ENCODE measurements around the gene EHMT2. TPM values are rescaled to one million over a fixed set of nuclear protein-coding genes. Genes with fewer than 3 reads are reported as not detected.

EHMT2 gene
- total RNA-seq, 2 donors from 2014 or later = 113 to 121 TPM

DNA sequence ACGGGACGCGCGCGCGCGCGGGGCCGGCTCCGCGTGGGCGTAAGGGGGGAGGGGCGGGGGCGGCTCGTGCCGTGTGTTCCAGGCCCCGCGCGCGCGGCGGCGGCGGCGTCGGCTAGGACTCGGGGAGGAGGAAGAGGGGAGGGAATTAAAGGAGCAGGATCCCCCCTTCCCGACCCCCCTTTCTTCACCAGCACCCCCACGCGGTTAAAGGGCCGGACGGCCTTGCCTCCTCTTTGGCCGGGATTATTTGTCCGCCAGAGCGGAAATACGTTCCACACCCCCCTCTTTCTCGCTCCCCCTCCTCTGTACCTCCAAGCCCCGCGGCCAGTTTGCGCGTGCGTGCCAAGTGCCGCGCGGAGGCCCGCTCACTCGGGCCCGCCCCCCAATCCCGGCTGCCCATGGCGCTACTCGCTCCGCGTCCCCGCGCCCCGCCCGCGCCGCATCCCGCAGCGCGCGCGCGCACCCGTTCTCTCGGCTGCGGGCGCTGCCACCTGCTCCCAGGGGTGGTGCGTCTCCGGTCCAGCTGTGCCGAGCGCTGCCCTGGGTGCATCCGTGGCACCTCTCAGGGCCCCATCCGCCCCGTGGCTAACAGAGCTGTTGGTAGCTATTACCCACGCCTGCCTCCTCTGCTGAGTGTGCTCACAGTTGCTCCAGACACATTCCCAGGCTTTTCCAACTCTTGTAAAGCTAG lies 4.6 kb upstream of the EHMT2 start, which contains the start of gene ZBTB12:
TSS of gene ZBTB12 (minus strand) at position 134 of the 691 bp plus-strand sequence. CDS start 781 bp downstream, outside the sequence.
- TF ChIP-seq, protein P1, sequence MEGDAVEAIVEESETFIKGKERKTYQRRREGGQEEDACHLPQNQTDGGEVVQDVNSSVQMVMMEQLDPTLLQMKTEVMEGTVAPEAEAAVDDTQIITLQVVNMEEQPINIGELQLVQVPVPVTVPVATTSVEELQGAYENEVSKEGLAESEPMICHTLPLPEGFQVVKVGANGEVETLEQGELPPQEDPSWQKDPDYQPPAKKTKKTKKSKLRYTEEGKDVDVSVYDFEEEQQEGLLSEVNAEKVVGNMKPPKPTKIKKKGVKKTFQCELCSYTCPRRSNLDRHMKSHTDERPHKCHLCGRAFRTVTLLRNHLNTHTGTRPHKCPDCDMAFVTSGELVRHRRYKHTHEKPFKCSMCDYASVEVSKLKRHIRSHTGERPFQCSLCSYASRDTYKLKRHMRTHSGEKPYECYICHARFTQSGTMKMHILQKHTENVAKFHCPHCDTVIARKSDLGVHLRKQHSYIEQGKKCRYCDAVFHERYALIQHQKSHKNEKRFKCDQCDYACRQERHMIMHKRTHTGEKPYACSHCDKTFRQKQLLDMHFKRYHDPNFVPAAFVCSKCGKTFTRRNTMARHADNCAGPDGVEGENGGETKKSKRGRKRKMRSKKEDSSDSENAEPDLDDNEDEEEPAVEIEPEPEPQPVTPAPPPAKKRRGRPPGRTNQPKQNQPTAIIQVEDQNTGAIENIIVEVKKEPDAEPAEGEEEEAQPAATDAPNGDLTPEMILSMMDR (conservative IDR thresholded peaks at IDR 0.05) = no peak
- H3K36me3 ChIP-seq (ENCODE audit: control insufficient read depth, insufficient read depth, low read length) = no peaks in the 10 kb centered on the region
- no peaks in the 10 kb centered on the region for H3K27me3 Mint-ChIP-seq (ENCODE audit: insufficient read depth)
- H3K9me3 ChIP-seq (ENCODE audit: control insufficient read depth, low read length) = no peaks in the 10 kb centered on the region
- no peaks in the 10 kb centered on the region for H3K27me3 ChIP-seq (ENCODE audit: control insufficient read depth, insufficient read depth, low read length, poor library complexity, severe bottlenecking)
- H3K4me1 Mint-ChIP-seq = peaks cover 28% of the 10 kb centered on the region
- peak within 1 kb of the TSS; percentile 63 for H3K4me3 Mint-ChIP-seq
- peak within 1 kb of the TSS; percentile 47 for H3K9ac ChIP-seq (ENCODE audit: extremely low read depth, low read length, poor library complexity, severe bottlenecking)
- DNase-seq = peak; percentile 96
- H3K36me3 Mint-ChIP-seq (ENCODE audit: low read depth) = peaks cover 2% of the 10 kb centered on the region
- peaks cover 2% of the 10 kb centered on the region for H3K4me1 ChIP-seq (ENCODE audit: control insufficient read depth, insufficient read depth, low read length)
- H3K27ac ChIP-seq (ENCODE audit: low read depth, low read length) = peak within 1 kb of the TSS; percentile 75
- peak within 1 kb of the TSS; percentile 50 for H3K27ac Mint-ChIP-seq
- peak within 1 kb of the TSS; percentile 76 for H3K4me3 ChIP-seq (ENCODE audit: low read length)
- WGBS, 2 experiments (ENCODE audit: insufficient coverage in 1 of 2, insufficient read length in 1 of 2) = 0 to 1% methylated on average over 16 to 66 of the region's 77 CpGs
- H3K9me3 Mint-ChIP-seq = no peaks in the 10 kb centered on the region

DNA sequence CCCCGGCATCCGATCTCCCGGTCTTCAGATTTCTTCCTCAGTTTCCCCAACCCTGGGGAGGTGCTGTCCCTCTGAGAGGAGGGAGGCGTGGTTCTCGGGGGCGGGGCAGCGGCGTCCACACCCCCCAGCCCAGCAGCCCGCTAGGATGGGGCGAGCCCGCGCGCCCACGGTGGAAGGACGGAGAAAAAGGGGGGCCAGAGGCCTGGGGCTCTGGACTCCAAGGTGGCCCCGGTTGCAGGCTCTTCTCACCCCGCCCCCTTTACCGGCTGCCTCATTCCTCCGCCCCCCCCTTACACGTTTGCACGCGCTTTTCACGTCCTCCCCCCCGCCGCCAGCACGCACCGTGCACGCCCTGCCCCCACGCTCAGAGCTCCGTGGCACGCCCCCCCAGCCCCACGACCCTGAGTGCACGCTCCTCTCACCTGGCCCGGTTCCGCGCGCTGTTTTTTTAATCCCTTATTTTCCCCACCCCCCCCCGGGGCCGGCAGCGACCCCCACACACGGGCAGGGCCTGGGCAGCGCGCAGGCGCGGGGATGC lies 4.0 kb upstream of the EHMT2 start:
- Histone ChIP-seq H3K36me3 (ENCODE audit: control insufficient read depth, insufficient read depth, low read length) (no peaks in the 10 kb centered on the region), H3K27ac (ENCODE audit: low read depth, low read length) (peak overlapping the region; percentile 75), H3K9me3 (ENCODE audit: control insufficient read depth, low read length) (no peaks in the 10 kb centered on the region), H3K9ac (ENCODE audit: extremely low read depth, low read length, poor library complexity, severe bottlenecking) (peak overlapping the region; percentile 47), H3K4me1 (ENCODE audit: control insufficient read depth, insufficient read depth, low read length) (peaks cover 5% of the 10 kb centered on the region), H3K27me3 (ENCODE audit: control insufficient read depth, insufficient read depth, low read length, poor library complexity, severe bottlenecking) (no peaks in the 10 kb centered on the region), H3K4me3 (ENCODE audit: low read length) (peak overlapping the region; percentile 76)
- H3K27ac Mint-ChIP-seq = no peak overlapping the region
- H3K4me3 Mint-ChIP-seq = peak overlapping the region; percentile 63
- TF ChIP-seq, protein P1 (conservative IDR thresholded peaks at IDR 0.05) = no peak
- DNase-seq = peak; percentile 50
- no peaks in the 10 kb centered on the region for H3K9me3 Mint-ChIP-seq
- H3K4me1 Mint-ChIP-seq = peaks cover 28% of the 10 kb centered on the region
- 11 to 12% methylated on average over 8 to 32 of the region's 45 CpGs for WGBS, 2 experiments (ENCODE audit: insufficient coverage in 1 of 2, insufficient read length in 1 of 2)
- no peaks in the 10 kb centered on the region for H3K27me3 Mint-ChIP-seq (ENCODE audit: insufficient read depth)
- peaks cover 2% of the 10 kb centered on the region for H3K36me3 Mint-ChIP-seq (ENCODE audit: low read depth)

DNA sequence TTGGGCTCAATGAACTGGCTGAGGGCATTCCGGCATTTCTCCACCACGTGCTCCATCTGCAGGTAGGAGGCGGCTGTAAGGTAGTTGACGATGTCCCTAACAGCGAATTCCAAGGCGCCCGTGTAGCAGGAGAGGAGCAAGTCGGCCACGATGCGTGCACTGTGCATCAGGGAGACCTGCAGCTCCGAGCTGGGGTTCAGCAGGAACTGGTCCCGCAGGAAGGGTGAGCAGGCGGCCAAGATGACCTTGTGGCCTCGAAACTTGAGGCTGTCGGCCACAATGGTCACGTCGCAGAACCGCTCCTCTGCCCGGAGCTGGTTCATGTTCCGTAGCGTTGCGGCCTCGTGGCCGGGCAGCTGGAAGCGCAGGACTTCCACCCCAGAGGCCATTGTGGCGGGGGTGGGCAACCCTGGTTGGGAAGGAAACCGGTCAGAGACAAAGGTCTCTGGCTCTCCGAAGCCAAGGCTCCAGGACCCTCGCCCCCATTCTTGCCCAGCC lies 3.5 kb upstream of the EHMT2 start:
- TF ChIP-seq, protein P1 (conservative IDR thresholded peaks at IDR 0.05) = peak; percentile 20
- peak overlapping the region; percentile 40 for H3K27ac ChIP-seq (ENCODE audit: low read depth, low read length)
- no peaks in the 10 kb centered on the region for H3K9me3 Mint-ChIP-seq
- H3K36me3 ChIP-seq (ENCODE audit: control insufficient read depth, insufficient read depth, low read length) = peaks cover 3% of the 10 kb centered on the region
- H3K27me3 Mint-ChIP-seq (ENCODE audit: insufficient read depth) = no peaks in the 10 kb centered on the region
- WGBS, 2 experiments (ENCODE audit: insufficient coverage in 1 of 2, insufficient read length in 1 of 2) = 81 to 83% methylated on average over 27 to 29 of the region's 29 CpGs
- no peak overlapping the region for H3K27ac Mint-ChIP-seq
- H3K4me1 Mint-ChIP-seq = peaks cover 25% of the 10 kb centered on the region
- H3K9ac ChIP-seq (ENCODE audit: extremely low read depth, low read length, poor library complexity, severe bottlenecking) = no peak overlapping the region
- H3K4me1 ChIP-seq (ENCODE audit: control insufficient read depth, insufficient read depth, low read length) = peaks cover 6% of the 10 kb centered on the region
- peak overlapping the region; percentile 63 for H3K4me3 Mint-ChIP-seq
- no peaks in the 10 kb centered on the region for H3K9me3 ChIP-seq (ENCODE audit: control insufficient read depth, low read length)
- peaks cover 2% of the 10 kb centered on the region for H3K36me3 Mint-ChIP-seq (ENCODE audit: low read depth)
- no peak overlapping the region for H3K4me3 ChIP-seq (ENCODE audit: low read length)
- no peaks in the 10 kb centered on the region for H3K27me3 ChIP-seq (ENCODE audit: control insufficient read depth, insufficient read depth, low read length, poor library complexity, severe bottlenecking)
- DNase-seq = peak; percentile 76

Data from endodermal cell (in vitro differentiated cells).